Stomach (tissue), 9 donors: Measurements from ENCODE around the gene KDM3A. TPM values are rescaled to one million over a fixed set of nuclear protein-coding genes. Genes with fewer than 3 reads are reported as not detected.

Source experiments
- DNase-seq, 2 donors: peaks; one replicate each; pipeline versions ENCODE4 v3.0.0 to v3.0.0-alpha.2; 2013 to 2019
- H3K27ac ChIP-seq, 5 donors: fragments of 200-600 bp in 4 of 5; sonication (generic) in 4 of 5; one replicate each; pipeline ENCODE4 v1.5.1; 2013 to 2019; ENCODE audit warnings: mild to moderate bottlenecking in 1 of 5, moderate library complexity in 1 of 5
- H3K27me3 ChIP-seq, 3 donors: fragments of 200-600 bp; sonication (generic); one replicate each; pipeline ENCODE4 v1.5.1; 2017 to 2019; ENCODE audit warnings: mixed run types in 1 of 3
- H3K36me3 ChIP-seq, 4 donors: fragments of 200-600 bp; sonication (generic); 1 replicate in 3 of 4; 2 replicates in 1 of 4; pipeline ENCODE4 v1.5.1; 2016 to 2019
- H3K4me1 ChIP-seq, 4 donors: fragments of 200-600 bp; sonication (generic); one replicate each; pipeline ENCODE4 v1.5.1; 2016 to 2019
- H3K4me3 ChIP-seq, 4 donors: fragments of 200-600 bp; sonication (generic) in 3 of 4; one replicate each; pipeline ENCODE4 v1.5.1; 2016 to 2019; ENCODE audit warnings: mild to moderate bottlenecking in 1 of 4
- H3K9me3 ChIP-seq, 4 donors: fragments of 200-600 bp; sonication (generic); one replicate each; pipeline ENCODE4 v1.5.1; 2016 to 2019
- EP300 ChIP-seq: sonication (generic); formaldehyde crosslinking; IDR thresholded peaks from one replicate; pipeline ENCODE4 v1.6.1; 2017; ENCODE audit warnings: antibody characterized with exemption
- POLR2A ChIP-seq, 4 donors: fragments of 450-650 bp; IDR thresholded peaks; one replicate each; pipeline ENCODE4 v1.6.1; 2016; ENCODE audit warnings: antibody characterized with exemption in 4 of 4, control low read depth in 2 of 4, mild to moderate bottlenecking in 1 of 4, moderate library complexity in 1 of 4
- POLR2AphosphoS5 ChIP-seq, 3 donors: sonication (generic); formaldehyde crosslinking; IDR thresholded peaks; one replicate each; pipeline ENCODE4 v1.6.1; 2016; ENCODE audit warnings: antibody characterized with exemption in 3 of 3
- WGBS, 5 donors: extraction: QIAGEN DNeasy Blood & Tissue Kit in 3 of 5; methylation state at CpG; one replicate each; pipeline versions ENCODE4 v1.1.5 to v1.1.7; 2013 to 2018; 5-methylcytosine and 5-hydroxymethylcytosine counted together
- intact Hi-C: fragments of 100-400 bp; cut with DNase I; formaldehyde crosslinking; loops from one replicate; pipeline ENCODE4 v1.15.1; 2023; ENCODE audit warnings: low total_unique reads
- polyA plus RNA-seq, 3 donors: library from polyadenylated mRNA; stranded (reverse); fragments of 200-250 nt; gene quantifications; one replicate each; pipeline ENCODE4 v1.2.3, GENCODE V29; 2013
- total RNA-seq, 5 donors: library from RNA; depleted of rRNA; stranded (reverse); fragments of >200 nt; gene quantifications; one replicate each; pipeline versions ENCODE4 v1.1.0 to v1.2.3, GENCODE V29; 2014 to 2016
- TF ChIP-seq, protein P1 (sequence below), 7 experiments: fragments of 450-650 bp in 4 of 7; fragments of 200-600 bp in 3 of 7; sonication (generic) in 3 of 7; IDR thresholded peaks; one replicate each; pipeline ENCODE4 v1.5.1; 2016 to 2019; ENCODE audit warnings: antibody characterized with exemption in 7 of 7, control low read depth in 2 of 7, mild to moderate bottlenecking in 1 of 7
- donor health status: healthy with polysubstance abuse.
- donor health status: Bipolar disorder and iron deficiency.
- donor health status: healthy.

The KDM3A gene
- total and polyA plus RNA-seq, 8 donors = 10.4 to 101 (median 32.0) TPM

- WGBS, 5 donors = 20 to 67% (median 34%) methylated on average over 5 to 6 of the region's 6 CpGs
- H3K9me3 ChIP-seq = no peaks in the 10 kb centered on the region
- no peak overlapping the region for H3K27ac ChIP-seq
- TF ChIP-seq, protein P1, sequence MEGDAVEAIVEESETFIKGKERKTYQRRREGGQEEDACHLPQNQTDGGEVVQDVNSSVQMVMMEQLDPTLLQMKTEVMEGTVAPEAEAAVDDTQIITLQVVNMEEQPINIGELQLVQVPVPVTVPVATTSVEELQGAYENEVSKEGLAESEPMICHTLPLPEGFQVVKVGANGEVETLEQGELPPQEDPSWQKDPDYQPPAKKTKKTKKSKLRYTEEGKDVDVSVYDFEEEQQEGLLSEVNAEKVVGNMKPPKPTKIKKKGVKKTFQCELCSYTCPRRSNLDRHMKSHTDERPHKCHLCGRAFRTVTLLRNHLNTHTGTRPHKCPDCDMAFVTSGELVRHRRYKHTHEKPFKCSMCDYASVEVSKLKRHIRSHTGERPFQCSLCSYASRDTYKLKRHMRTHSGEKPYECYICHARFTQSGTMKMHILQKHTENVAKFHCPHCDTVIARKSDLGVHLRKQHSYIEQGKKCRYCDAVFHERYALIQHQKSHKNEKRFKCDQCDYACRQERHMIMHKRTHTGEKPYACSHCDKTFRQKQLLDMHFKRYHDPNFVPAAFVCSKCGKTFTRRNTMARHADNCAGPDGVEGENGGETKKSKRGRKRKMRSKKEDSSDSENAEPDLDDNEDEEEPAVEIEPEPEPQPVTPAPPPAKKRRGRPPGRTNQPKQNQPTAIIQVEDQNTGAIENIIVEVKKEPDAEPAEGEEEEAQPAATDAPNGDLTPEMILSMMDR (IDR thresholded peaks at IDR 0.05) = peak in 5 of 7 experiments; percentile 14 to 64 (median 40)
- TF ChIP-seq POLR2A (IDR thresholded peaks at IDR 0.05) (no peak), EP300 (no peak), POLR2AphosphoS5 (IDR thresholded peaks at IDR 0.05) (peak in 1 of 3 donors; percentile 10)
- H3K36me3 ChIP-seq = no peaks in the 10 kb centered on the region
- DNase-seq = peak; percentile 55 to 57
- H3K4me1 ChIP-seq = peaks cover 0 to 16% (median 12%) of the 10 kb centered on the region in 4 donors
- no peaks in the 10 kb centered on the region for H3K27me3 ChIP-seq
- H3K4me3 ChIP-seq = no peak overlapping the region
- intact Hi-C loops = no loop called here
These were observed 44.8 kb upstream of the KDM3A start for GRCh38 chr2:86396291-86396785.

DNA sequence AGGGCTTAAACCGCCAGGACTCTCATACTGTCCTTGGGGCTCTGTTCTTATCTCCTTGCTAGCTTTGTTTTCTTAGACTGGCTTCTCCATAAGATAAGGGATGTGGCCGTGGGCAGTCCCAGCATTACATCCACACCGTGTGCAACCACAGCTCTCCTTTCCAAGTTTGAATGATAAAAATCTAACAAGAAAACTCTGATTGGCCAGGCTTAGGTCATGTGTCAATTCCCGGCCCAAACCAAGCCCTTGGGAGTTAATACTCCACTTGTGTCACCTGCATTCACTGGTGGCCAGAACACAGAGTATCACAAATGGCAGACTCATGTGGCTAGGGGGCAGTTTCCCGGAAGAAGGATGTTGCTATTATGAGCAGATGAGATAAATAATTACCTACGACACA, 43.2 kb upstream of the KDM3A start:
- Histone ChIP-seq H3K27ac (no peak overlapping the region), H3K4me1 (peaks cover 0 to 13% (median 9%) of the 10 kb centered on the region in 4 donors), H3K4me3 (no peak overlapping the region), H3K36me3 (no peaks in the 10 kb centered on the region), H3K27me3 (no peaks in the 10 kb centered on the region), H3K9me3 (no peaks in the 10 kb centered on the region)
- intact Hi-C loops = no loop called here
- 53 to 61% (median 56%) methylated on average over 6 of the region's 6 CpGs for WGBS, 5 donors
- no peak for TF ChIP-seq POLR2AphosphoS5 (IDR thresholded peaks at IDR 0.05)
- TF ChIP-seq, protein P1 (IDR thresholded peaks at IDR 0.05) = no peak
- TF ChIP-seq EP300 = no peak
- TF ChIP-seq POLR2A (IDR thresholded peaks at IDR 0.05) = no peak
- no peak for DNase-seq

DNA sequence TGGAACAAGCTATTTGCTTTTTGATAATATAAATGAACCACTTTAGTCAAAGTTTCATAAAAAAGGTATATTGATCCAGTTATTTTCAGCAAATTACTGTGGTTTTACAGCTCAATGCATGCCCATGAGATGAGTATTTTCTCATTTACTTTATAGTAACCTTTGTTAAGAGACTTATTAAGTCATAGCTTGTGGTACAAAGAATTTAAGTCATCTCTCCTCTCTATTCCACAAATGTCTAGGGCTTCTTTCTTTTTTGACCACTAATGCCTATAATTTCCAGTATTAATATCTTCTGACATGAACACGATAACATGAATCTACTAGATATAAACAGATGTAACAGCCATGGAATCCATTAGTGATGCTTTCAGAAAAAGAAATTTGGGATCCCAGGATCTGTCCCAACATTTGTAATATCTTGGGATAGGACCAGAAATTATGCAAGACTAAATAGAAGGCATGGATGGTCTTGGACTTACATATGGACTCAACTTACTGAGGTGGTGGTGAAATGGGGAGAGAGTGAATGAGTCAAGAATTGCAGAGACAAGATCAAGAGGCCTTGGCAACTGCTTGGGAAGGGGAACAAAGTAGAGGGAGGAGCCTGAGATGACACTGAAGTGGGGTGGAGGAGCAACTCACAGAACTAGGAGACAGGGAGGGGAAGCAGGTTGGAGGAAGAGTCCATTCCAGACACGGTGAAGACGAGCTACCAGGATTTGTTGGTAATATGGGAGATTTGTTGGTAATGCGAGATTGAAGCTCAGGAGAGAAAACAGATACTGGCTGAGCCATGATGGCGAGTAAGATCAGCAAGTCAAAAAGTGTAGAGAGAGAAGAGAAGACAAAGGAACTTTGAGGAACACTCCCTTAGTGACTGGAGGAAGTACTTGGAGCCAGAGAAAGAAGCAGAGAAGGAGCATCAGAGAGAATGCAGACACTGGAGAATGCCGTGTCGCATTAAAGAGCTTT, 42.4 kb upstream of the KDM3A start:
- no peaks in the 10 kb centered on the region for H3K27me3 ChIP-seq
- no peaks in the 10 kb centered on the region for H3K9me3 ChIP-seq
- no peak overlapping the region for H3K4me3 ChIP-seq
- 89 to 94% (median 92%) methylated on average over 7 of the region's 7 CpGs for WGBS, 5 donors
- no peak for DNase-seq
- TF ChIP-seq POLR2A (IDR thresholded peaks at IDR 0.05) (no peak), POLR2AphosphoS5 (IDR thresholded peaks at IDR 0.05) (no peak), EP300 (no peak)
- TF ChIP-seq, protein P1 (IDR thresholded peaks at IDR 0.05) = no peak
- H3K27ac ChIP-seq = no peak overlapping the region
- intact Hi-C loops = no loop called here
- H3K4me1 ChIP-seq = peaks cover 0 to 5% (median 2%) of the 10 kb centered on the region in 4 donors
- no peaks in the 10 kb centered on the region for H3K36me3 ChIP-seq

DNA sequence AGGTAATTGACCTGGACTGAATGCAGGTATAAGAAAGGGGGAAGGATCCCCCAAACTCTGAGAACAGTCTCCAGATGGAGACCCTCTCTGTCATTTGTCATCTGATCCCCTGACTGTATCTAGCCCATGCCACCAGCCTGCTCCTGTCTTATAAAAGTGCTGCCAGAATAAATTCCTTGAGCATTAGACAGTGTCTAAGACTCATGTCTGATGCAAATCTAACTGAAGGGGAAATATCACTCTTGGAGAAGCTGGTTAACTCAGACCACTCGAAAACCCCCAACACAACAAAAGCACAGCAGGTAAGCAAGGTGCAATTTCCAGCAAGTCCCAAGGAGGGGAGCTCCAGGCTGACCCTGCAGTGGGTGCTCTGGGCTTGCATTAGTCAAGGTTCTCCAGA, 40.9 kb upstream of the KDM3A start:
- intact Hi-C loops = no loop called here
- Histone ChIP-seq H3K36me3 (no peaks in the 10 kb centered on the region), H3K27me3 (no peaks in the 10 kb centered on the region), H3K4me1 (peaks cover 0 to 3% (median 0%) of the 10 kb centered on the region in 4 donors), H3K4me3 (no peak overlapping the region), H3K9me3 (no peaks in the 10 kb centered on the region), H3K27ac (no peak overlapping the region)
- TF ChIP-seq EP300 = no peak
- TF ChIP-seq, protein P1 (IDR thresholded peaks at IDR 0.05) = no peak
- TF ChIP-seq POLR2AphosphoS5 (IDR thresholded peaks at IDR 0.05) = no peak
- no peak for TF ChIP-seq POLR2A (IDR thresholded peaks at IDR 0.05)
- DNase-seq = no peak
- 64 to 79% (median 77%) methylated on average over 1 of the region's 1 CpG for WGBS, 5 donors
